ENCODE results near the gene JCHAIN.

GRCh38 chr4:70608324-70608723, 58.0 kb downstream of the JCHAIN start:
- TF ChIP-seq KAT7 (CRISPR knock-in tag; IDR thresholded peaks at IDR 0.05; ENCODE audit: borderline replicate concordance) (no peak), ZNF10 (CRISPR knock-in tag; IDR thresholded peaks at IDR 0.05; ENCODE audit: borderline replicate concordance, low read depth) (no peak), ZNF629 (CRISPR knock-in tag; conservative IDR thresholded peaks at IDR 0.05) (no peak), GTF2F1 (IDR thresholded peaks at IDR 0.05; ENCODE audit: low read length) (no peak), GATAD1 (CRISPR knock-in tag; IDR thresholded peaks at IDR 0.05) (no peak), ZNF30 (CRISPR knock-in tag; IDR thresholded peaks at IDR 0.05) (no peak), PHB2 (IDR thresholded peaks at IDR 0.05; ENCODE audit: partially characterized antibody) (no peak), EZH2 (conservative IDR thresholded peaks at IDR 0.05; ENCODE audit: low read depth, low read length) (no peak)
- TF ChIP-seq, protein P1, sequence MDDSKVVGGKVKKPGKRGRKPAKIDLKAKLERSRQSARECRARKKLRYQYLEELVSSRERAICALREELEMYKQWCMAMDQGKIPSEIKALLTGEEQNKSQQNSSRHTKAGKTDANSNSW (CRISPR knock-in tag; IDR thresholded peaks at IDR 0.05; ENCODE audit: borderline replicate concordance): no peak
